SH-SY5Y (cell line): Measurements from ENCODE around the gene PRDM2.

ENCODE experiments used
- GATA2 ChIP-seq: IDR thresholded peaks from 2 replicates; pipeline ENCODE4 v1.6.1; 2011; ENCODE audit warnings: mild to moderate bottlenecking, low read depth, low read length
- GATA3 ChIP-seq: IDR thresholded peaks from 2 replicates; pipeline ENCODE4 v1.6.1; 2011; ENCODE audit warnings: low read depth, mild to moderate bottlenecking, low read length, moderate library complexity

DNA sequence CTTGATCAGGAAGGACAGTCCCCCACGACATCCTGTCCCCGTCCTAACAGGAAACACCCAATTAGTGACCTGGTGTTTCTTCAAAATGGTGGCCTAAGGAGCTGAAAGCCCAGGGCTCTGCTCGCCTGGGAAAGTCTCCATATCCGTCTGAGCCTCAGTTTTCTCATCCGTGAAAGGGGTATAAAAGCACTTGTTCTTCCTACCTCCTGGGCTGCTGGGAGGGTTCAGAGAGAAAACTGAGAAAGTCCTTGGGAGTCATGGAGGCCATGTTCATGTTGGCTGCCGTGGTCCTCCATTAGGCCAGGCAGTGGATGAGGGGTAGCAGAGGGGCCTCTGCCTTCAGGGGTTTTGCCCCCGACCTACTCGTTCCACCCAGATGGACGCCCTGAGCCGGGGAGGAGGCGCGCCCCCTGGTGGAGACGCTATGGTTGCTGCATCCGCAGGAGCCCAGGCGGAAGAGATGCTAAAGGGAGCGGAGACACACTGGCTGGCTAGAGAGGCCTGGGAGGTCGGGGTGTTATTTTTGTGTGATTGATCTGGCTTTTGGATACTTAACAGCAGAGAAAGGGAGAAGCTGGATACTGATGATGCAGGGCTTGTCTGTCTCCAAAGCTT is 113.5 kb downstream of the PRDM2 start:
- TF ChIP-seq GATA3 (no peak), GATA2 (no peak)
